HG02884 (cell line): ENCODE results near the gene IL17RC.
"Not testable (repeated sequence)": the region's sequence is repeated elsewhere in the genome, so short reads cannot be mapped to it uniquely, and the experiment has no call there.

Experiments used
- ATAC-seq: cut with Tn5 transposase; IDR thresholded peaks from one replicate; pipeline ENCODE4 v1.9.1; 2021; ENCODE audit warnings: mild to moderate bottlenecking, moderate library complexity; ENCODE audit not compliant: unreplicated experiment

The IL17RC gene

DNA sequence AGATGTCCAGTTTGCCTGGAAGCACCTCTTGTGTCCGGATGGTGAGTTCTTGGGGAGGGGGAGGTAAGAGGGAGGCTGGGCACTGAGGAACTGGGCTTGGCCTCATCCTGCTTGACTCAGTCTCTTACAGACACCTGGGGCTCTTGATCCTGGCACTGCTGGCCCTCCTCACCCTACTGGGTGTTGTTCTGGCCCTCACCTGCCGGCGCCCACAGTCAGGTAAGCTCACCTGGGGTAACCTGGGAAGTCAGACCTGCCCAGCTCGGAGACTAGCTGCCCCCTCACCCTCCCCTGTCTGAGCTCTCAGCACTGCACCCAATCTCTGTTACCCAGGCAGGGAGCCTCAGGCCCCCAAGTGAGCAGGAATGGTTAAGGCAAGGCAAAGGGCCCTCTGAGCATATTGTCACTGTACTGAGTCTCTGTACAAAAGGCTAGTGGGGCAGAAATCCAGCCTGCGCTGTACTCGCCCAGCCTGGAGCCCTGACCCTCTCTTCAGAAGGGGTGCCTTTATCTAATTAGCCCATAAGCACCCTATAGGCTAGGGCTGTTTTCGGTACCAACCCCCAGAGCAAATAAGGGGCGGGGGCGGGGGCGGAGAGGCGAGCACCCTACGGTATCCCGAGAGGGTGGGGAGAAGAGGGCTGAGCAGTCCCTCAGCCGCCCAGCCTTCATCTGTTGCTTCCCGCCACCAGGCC is 2.2 kb upstream of the IL17RC start:
- ATAC-seq, result no peak

GRCh38 chr3:9915254-9916141 is 1.4 kb upstream of the IL17RC start:
- no peak for ATAC-seq

GRCh38 chr3:9916346-9916733 is 558 bp upstream of the IL17RC start:
- ATAC-seq, result no peak

DNA sequence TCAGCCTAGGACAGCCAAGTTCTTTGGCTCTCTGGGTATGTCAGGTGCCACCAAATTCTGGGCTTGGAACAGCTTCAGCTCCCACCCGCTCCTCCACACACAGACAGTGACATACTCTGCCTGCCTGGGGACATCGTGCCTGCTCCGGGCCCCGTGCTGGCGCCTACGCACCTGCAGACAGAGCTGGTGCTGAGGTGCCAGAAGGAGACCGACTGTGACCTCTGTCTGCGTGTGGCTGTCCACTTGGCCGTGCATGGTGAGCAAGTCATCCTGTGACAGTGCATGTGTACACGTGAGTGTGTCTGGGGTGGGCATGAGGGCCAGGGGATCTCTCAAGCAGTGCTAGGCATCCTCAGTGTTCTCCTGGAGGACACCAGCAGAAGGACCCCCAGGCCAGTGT is 922 bp downstream of the IL17RC start:
- ATAC-seq, result no peak

GRCh38 chr3:9918261-9919038 is 1.6 kb downstream of the IL17RC start:
- ATAC-seq, result no peak

DNA sequence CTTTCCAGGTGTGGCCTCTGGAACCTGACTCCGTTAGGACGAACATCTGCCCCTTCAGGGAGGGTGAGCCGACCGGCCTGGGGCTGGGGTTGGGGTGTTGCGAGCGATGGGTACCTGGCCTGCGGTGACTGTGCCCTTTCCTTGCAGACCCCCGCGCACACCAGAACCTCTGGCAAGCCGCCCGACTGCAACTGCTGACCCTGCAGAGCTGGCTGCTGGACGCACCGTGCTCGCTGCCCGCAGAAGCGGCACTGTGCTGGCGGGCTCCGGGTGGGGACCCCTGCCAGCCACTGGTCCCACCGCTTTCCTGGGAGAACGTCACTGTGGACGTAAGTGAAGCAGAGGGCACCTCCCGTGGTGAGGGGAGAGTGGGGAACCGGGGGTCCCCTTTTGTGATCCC is 11.3 kb downstream of the IL17RC start:
- no peak for ATAC-seq

- ATAC-seq, result no peak
Observed at GRCh38 chr3:9930804-9931418, 14.0 kb downstream of the IL17RC start.

GRCh38 chr3:9932535-9932842 is 15.6 kb downstream of the IL17RC start:
- no peak for ATAC-seq

DNA sequence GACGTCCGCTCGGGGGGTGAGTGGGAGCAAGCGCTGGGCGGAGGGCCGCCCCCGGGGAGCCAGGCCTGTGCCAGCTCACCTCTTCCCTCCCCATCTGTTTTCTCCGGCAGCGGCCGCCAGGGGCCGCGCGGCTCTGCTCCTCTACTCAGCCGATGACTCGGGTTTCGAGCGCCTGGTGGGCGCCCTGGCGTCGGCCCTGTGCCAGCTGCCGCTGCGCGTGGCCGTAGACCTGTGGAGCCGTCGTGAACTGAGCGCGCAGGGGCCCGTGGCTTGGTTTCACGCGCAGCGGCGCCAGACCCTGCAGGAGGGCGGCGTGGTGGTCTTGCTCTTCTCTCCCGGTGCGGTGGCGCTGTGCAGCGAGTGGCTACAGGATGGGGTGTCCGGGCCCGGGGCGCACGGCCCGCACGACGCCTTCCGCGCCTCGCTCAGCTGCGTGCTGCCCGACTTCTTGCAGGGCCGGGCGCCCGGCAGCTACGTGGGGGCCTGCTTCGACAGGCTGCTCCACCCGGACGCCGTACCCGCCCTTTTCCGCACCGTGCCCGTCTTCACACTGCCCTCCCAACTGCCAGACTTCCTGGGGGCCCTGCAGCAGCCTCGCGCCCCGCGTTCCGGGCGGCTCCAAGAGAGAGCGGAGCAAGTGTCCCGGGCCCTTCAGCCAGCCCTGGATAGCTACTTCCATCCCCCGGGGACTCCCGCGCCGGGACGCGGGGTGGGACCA is 16.1 kb downstream of the IL17RC start:
- peak; percentile 53 for ATAC-seq

- ATAC-seq, result peak; percentile 86
Observed at GRCh38 chr3:9933561-9934234, 16.8 kb downstream of the IL17RC start, which contains the start of gene CRELD1. TSS of gene CRELD1 (plus strand) at chr3:9933834. CDS start at chr3:9934439, 605 bp downstream.

GRCh38 chr3:9934235-9934621 is 17.3 kb downstream of the IL17RC start:
- no peak for ATAC-seq

DNA sequence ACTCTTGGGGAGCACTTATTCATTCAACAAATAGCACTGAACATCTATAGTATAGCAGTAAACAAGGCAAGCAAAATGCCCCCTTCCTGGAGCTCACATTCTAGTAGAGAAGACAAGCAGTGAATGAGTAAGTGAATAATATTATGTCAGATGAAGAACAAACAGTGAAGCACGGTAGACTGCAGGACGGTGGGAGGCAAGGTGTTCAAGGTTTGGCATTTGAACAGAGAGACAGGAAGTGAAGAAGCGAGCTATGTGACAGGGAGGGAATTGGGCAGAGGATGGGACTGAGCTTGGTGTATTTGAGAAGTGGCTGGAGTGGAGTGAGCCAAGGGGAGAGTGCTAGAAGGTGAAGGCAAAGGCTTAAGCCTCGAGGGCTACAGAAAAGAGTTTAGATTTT is 18.1 kb downstream of the IL17RC start:
- no peak for ATAC-seq

DNA sequence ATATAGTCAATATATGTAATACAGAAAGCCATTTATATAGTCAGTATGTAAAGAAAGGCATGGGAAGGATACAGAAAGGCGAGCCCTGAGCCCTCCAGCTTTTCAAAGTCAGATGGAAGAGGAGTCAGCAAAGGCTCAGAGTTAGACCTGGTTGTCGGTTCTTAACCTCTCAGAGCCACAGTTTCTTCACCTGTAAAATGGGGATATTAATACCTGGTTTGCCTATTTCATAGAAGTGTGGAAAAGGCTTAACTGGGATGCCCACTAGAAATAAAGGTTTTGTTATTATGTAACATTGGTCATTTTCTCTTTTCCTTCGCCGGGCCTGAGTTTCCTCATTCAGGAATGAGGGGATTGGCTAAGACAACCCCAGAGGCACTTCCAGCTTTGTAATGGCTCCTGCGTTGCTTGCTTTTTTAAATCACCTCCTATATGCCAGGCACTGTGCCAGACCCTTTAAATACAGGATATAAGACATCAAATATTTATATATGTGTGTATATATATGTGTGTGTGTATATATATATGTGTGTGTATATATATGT is 19.1 kb downstream of the IL17RC start:
- no peak for ATAC-seq

DNA sequence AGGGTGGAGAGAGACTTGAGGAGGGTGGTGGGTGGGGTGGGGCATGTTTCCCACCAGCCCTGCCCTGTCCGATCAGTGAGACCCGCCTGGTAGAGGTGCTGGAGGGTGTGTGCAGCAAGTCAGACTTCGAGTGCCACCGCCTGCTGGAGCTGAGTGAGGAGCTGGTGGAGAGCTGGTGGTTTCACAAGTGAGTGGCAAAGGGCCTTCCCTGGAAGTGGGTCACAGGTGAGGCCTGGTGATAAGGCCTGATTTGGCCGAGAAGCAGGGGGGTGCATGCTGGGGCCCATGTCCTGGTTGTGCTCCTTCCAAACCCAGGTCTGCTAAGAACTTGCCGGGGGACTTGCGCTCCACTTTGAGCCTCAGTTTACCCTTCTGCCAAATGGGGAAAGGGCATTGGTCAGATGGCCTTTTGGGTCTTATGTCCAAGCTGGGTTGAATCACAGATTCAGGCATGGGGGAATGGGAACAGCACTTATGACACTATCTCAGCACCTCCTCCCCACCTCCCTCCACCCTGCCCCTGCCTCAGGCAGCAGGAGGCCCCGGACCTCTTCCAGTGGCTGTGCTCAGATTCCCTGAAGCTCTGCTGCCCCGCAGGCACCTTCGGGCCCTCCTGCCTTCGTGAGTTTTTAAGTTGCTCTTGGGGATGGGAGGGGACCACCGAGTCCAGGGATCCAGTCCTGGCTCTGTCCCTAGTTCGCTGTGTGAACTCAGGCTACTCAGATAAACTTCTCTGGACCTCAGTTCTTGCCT is 20.8 kb downstream of the IL17RC start:
- no peak for ATAC-seq

GRCh38 chr3:9938966-9939365 is 22.1 kb downstream of the IL17RC start:
- ATAC-seq, result no peak

DNA sequence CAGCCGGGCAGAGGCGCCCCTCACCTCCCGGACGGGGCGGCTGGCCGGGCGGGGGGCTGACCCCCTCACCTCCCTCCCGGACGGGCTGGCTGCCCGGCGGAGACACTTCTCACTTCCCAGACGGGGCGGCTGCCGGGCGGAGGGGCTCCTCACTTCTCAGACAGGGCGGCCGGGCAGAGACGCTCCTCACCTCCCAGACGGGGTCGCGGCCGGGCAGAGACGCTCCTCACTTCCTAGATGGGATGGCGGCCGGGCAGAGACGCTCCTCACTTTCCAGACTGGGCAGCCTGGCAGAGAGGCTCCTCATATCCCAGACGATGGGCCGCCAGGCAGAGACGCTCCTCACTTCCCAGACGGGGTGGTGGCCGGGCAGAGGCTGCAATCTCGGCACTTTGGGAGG is 23.0 kb downstream of the IL17RC start:
- not testable (repeated sequence) for ATAC-seq

DNA sequence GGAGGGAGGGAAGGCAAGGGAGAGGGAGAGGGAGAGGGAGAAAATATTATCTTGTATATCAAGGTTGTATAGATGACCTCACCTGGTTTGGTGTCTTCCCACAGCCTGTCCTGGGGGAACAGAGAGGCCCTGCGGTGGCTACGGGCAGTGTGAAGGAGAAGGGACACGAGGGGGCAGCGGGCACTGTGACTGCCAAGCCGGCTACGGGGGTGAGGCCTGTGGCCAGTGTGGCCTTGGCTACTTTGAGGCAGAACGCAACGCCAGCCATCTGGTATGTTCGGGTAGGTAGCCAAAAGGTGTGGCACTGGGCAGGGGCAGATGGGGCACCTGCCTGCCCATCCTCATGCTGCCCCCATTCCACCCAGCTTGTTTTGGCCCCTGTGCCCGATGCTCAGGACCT is 23.8 kb downstream of the IL17RC start:
- ATAC-seq, result no peak

DNA sequence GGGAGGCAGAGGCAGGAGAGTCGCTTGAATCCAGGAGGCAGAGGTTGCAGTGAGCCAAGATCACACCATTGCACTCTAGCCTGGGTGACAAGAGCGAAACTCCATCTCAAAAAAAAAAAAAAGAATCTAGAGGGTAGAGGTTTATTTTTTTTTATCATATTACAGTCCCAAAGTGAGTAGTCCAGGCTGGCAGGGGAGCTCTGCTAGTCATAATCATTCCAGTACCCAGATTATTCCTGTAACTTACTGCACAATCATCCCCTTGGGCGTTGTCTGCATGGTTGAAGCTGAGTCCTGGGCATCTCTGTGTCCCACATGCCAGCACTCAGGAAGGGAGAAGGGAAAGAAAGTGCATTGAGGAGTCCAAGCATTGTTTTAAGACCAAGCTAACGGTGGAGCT is 25.3 kb downstream of the IL17RC start:
- ATAC-seq, result no peak
